ENCODE data around the gene MYO16.

The MYO16 gene

DNA sequence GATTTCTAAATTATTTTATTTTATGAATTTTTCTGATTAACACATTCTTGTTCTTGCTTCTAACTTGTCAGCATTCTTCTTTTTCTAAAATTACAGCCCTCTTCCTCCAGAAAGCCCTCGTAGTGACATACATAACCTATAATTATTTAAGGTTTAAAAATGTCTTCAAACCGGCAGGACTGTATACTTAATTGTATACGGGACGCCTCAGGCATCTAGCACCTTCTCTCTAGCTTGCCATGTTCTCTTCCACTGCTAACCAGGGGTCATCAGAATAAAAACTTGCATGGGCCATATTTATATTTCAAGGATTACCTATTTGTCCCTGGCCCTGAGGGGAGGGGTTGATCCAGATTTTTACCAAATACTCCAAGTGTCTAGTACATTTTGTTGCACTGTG lies 380.3 kb downstream of the MYO16 start:
- H3K27ac ChIP-seq (ENCODE audit: low read depth, low read length), result no peak overlapping the region
- no peak overlapping the region for H3K9ac ChIP-seq (ENCODE audit: low read depth, low read length)
- H3K4me1 ChIP-seq (ENCODE audit: insufficient read depth, low read length), result peaks cover 8% of the 10 kb centered on the region; the same call in 1 of the 2 replicates
- no peaks in the 10 kb centered on the region for H3K36me3 ChIP-seq (ENCODE audit: insufficient read depth, low read length)
- no peak overlapping the region for H3K4me3 ChIP-seq (ENCODE audit: low read length)
- no peaks in the 10 kb centered on the region for H3K9me3 ChIP-seq (ENCODE audit: insufficient read depth, low read depth, low read length)
- no peaks in the 10 kb centered on the region for H3K27me3 ChIP-seq (ENCODE audit: insufficient read depth, low read length)
- WGBS, result 98% methylated on average over 4 of the region's 4 CpGs

DNA sequence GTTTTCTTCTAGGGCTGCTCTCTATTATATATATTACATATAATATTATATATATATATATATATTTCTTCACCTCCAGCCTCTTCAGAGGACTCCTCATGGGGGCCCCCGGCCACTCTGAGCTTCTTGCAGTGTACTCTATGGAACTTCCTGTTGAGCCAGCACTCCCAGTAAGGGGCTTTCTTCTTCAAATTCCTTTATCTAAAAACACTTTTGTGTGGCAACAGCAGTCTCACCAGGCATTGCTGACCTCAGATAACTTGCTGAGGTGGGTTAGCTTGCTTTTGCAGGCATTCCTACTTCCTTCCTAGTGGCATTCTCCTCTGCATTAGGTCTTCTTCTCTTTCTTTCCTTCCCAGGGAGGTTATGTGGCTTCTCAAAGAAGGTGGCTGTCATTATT lies 381.5 kb downstream of the MYO16 start:
- H3K4me1 ChIP-seq (ENCODE audit: insufficient read depth, low read length), result peaks cover 8% of the 10 kb centered on the region; the same call in 1 of the 2 replicates
- H3K27ac ChIP-seq (ENCODE audit: low read depth, low read length), result peak overlapping the region; percentile 37; the same call in 1 of the 2 replicates
- 48% methylated on average over 1 of the region's 1 CpG for WGBS

DNA sequence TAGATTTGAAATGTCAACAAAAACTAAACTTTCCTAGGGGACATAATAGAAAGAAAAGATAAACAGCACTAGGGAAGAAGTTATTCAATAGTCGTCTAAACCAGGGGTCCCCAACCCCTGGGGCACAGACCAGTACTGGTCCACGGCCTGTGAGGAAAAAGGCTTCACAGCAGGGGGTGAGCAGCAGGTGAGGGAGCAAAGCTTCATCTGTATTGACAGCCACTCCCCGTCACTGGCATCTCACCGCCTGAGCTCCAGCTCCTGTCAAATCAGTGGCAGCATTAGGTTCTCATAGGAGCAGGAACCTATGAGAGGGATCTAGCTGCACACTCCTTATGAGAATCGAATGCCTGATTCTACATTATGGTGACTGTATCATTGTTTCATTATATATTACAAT lies 382.7 kb downstream of the MYO16 start:
- peaks cover 8% of the 10 kb centered on the region; the same call in 1 of the 2 replicates for H3K4me1 ChIP-seq (ENCODE audit: insufficient read depth, low read length)
- H3K27ac ChIP-seq (ENCODE audit: low read depth, low read length), result no peak overlapping the region
- H3K36me3 ChIP-seq (ENCODE audit: insufficient read depth, low read length), result no peaks in the 10 kb centered on the region
- WGBS, result 53% methylated on average over 4 of the region's 5 CpGs
- H3K27me3 ChIP-seq (ENCODE audit: insufficient read depth, low read length), result no peaks in the 10 kb centered on the region
- H3K9ac ChIP-seq (ENCODE audit: low read depth, low read length), result no peak overlapping the region
- no peak overlapping the region for H3K4me3 ChIP-seq (ENCODE audit: low read length)
- no peaks in the 10 kb centered on the region for H3K9me3 ChIP-seq (ENCODE audit: insufficient read depth, low read depth, low read length)

More for the DNA sequence above, 381.5 kb downstream of the MYO16 start:
- Histone ChIP-seq H3K9me3 (ENCODE audit: insufficient read depth, low read depth, low read length) (no peaks in the 10 kb centered on the region), H3K27me3 (ENCODE audit: insufficient read depth, low read length) (no peaks in the 10 kb centered on the region), H3K36me3 (ENCODE audit: insufficient read depth, low read length) (no peaks in the 10 kb centered on the region), H3K4me3 (ENCODE audit: low read length) (no peak overlapping the region), H3K9ac (ENCODE audit: low read depth, low read length) (no peak overlapping the region)

DNA sequence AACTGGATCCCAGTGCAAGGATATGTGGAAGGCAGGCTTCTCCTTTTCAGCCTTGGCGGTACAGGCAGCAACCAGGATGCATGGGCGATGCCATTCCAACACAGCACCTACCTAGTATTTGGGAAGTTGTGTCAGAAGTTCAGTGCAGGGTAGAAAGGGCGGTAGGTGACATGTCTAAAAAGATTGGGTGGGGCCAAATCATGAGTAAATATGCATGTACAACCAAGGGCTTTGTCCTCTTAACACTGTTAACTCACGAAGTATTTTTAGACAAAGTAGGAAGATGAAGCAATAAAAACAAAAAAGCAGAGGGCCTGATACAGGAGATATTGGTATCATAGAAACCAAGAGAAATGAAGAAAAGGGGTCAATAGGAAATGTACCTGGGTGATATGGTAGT lies 392.1 kb downstream of the MYO16 start:
- 71% methylated on average over 4 of the region's 4 CpGs for WGBS
- Histone ChIP-seq H3K4me3 (ENCODE audit: low read length) (no peak overlapping the region), H3K27me3 (ENCODE audit: insufficient read depth, low read length) (no peaks in the 10 kb centered on the region), H3K36me3 (ENCODE audit: insufficient read depth, low read length) (no peaks in the 10 kb centered on the region), H3K9me3 (ENCODE audit: insufficient read depth, low read depth, low read length) (0 out of 2 replicates have a peak, but pooled peaks cover 9% of the 10 kb centered on the region), H3K27ac (ENCODE audit: low read depth, low read length) (no peak overlapping the region), H3K4me1 (ENCODE audit: insufficient read depth, low read length) (no peaks in the 10 kb centered on the region), H3K9ac (ENCODE audit: low read depth, low read length) (no peak overlapping the region)

GRCh38 chr13:109024611-109025010 lies 395.2 kb downstream of the MYO16 start:
- Histone ChIP-seq H3K4me1 (ENCODE audit: insufficient read depth, low read length) (no peaks in the 10 kb centered on the region), H3K9ac (ENCODE audit: low read depth, low read length) (no peak overlapping the region), H3K27ac (ENCODE audit: low read depth, low read length) (no peak overlapping the region), H3K4me3 (ENCODE audit: low read length) (no peak overlapping the region), H3K27me3 (ENCODE audit: insufficient read depth, low read length) (no peaks in the 10 kb centered on the region), H3K9me3 (ENCODE audit: insufficient read depth, low read depth, low read length) (no peaks in the 10 kb centered on the region), H3K36me3 (ENCODE audit: insufficient read depth, low read length) (no peaks in the 10 kb centered on the region)
- 100% methylated on average over 1 of the region's 1 CpG for WGBS

- Histone ChIP-seq H3K9ac (ENCODE audit: low read depth, low read length) (no peak overlapping the region), H3K36me3 (ENCODE audit: insufficient read depth, low read length) (no peaks in the 10 kb centered on the region), H3K4me1 (ENCODE audit: insufficient read depth, low read length) (no peaks in the 10 kb centered on the region), H3K27ac (ENCODE audit: low read depth, low read length) (no peak overlapping the region), H3K9me3 (ENCODE audit: insufficient read depth, low read depth, low read length) (no peaks in the 10 kb centered on the region), H3K4me3 (ENCODE audit: low read length) (no peak overlapping the region), H3K27me3 (ENCODE audit: insufficient read depth, low read length) (no peaks in the 10 kb centered on the region)
- 80% methylated on average over 4 of the region's 4 CpGs for WGBS
These were observed 396.9 kb downstream of the MYO16 start for GRCh38 chr13:109026266-109026665.

- Histone ChIP-seq H3K4me3 (ENCODE audit: low read length) (no peak overlapping the region), H3K9ac (ENCODE audit: low read depth, low read length) (no peak overlapping the region), H3K36me3 (ENCODE audit: insufficient read depth, low read length) (no peaks in the 10 kb centered on the region), H3K4me1 (ENCODE audit: insufficient read depth, low read length) (no peaks in the 10 kb centered on the region), H3K9me3 (ENCODE audit: insufficient read depth, low read depth, low read length) (no peaks in the 10 kb centered on the region), H3K27me3 (ENCODE audit: insufficient read depth, low read length) (no peaks in the 10 kb centered on the region), H3K27ac (ENCODE audit: low read depth, low read length) (no peak overlapping the region)
- 91% methylated on average over 9 of the region's 9 CpGs for WGBS
These were observed 399.2 kb downstream of the MYO16 start for GRCh38 chr13:109028624-109029023.

- Histone ChIP-seq H3K4me3 (ENCODE audit: low read length) (no peak overlapping the region), H3K9me3 (ENCODE audit: insufficient read depth, low read depth, low read length) (no peaks in the 10 kb centered on the region), H3K27ac (ENCODE audit: low read depth, low read length) (no peak overlapping the region), H3K4me1 (ENCODE audit: insufficient read depth, low read length) (no peaks in the 10 kb centered on the region), H3K9ac (ENCODE audit: low read depth, low read length) (no peak overlapping the region), H3K27me3 (ENCODE audit: insufficient read depth, low read length) (no peaks in the 10 kb centered on the region), H3K36me3 (ENCODE audit: insufficient read depth, low read length) (no peaks in the 10 kb centered on the region)
- 93% methylated on average over 7 of the region's 7 CpGs for WGBS
These were observed 403.7 kb downstream of the MYO16 start for GRCh38 chr13:109033090-109033489.

DNA sequence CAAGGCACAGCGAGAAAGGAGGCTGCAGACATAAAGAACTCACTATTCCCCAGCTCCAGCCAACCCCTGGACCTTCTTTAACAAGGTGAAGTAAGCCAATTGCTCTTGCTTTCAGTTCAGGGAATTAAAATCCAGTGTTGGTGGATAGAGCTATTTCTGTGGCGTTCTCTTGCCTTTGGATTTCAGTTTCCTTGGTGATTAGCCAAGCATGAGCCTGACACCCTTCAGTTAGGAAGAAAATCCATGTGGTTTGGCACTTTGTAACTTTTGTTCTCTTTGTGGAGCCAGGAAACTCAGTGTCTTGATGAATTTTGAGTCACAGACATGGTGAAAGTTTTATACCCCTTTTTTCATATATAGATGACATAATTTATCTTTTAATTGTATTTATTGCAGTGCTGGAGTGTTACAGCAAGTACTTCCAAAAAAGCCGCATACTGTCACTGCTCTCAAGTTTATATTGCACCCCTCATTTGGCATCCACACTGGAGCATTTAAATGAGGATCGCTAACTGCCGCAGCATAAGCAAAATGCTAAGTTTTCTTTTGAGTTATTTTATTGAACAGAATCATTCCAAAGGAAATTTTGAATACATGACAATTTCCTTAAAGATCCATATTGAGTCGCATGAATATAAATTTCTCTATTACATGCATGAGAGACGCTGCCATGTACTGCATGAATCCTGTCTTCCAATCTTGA lies 406.8 kb downstream of the MYO16 start:
- Histone ChIP-seq H3K27me3 (ENCODE audit: insufficient read depth, low read length) (no peaks in the 10 kb centered on the region), H3K4me1 (ENCODE audit: insufficient read depth, low read length) (no peaks in the 10 kb centered on the region), H3K9me3 (ENCODE audit: insufficient read depth, low read depth, low read length) (no peaks in the 10 kb centered on the region), H3K4me3 (ENCODE audit: low read length) (no peak overlapping the region), H3K36me3 (ENCODE audit: insufficient read depth, low read length) (no peaks in the 10 kb centered on the region), H3K27ac (ENCODE audit: low read depth, low read length) (no peak overlapping the region), H3K9ac (ENCODE audit: low read depth, low read length) (no peak overlapping the region)
- 94% methylated on average over 5 of the region's 7 CpGs for WGBS

GRCh38 chr13:109043636-109044035 lies 414.2 kb downstream of the MYO16 start:
- Histone ChIP-seq H3K9ac (ENCODE audit: low read depth, low read length) (no peak overlapping the region), H3K4me3 (ENCODE audit: low read length) (no peak overlapping the region), H3K4me1 (ENCODE audit: insufficient read depth, low read length) (no peaks in the 10 kb centered on the region), H3K9me3 (ENCODE audit: insufficient read depth, low read depth, low read length) (no peaks in the 10 kb centered on the region), H3K36me3 (ENCODE audit: insufficient read depth, low read length) (no peaks in the 10 kb centered on the region), H3K27ac (ENCODE audit: low read depth, low read length) (no peak overlapping the region), H3K27me3 (ENCODE audit: insufficient read depth, low read length) (no peaks in the 10 kb centered on the region)
- WGBS, result 89% methylated on average over 3 of the region's 3 CpGs

DNA sequence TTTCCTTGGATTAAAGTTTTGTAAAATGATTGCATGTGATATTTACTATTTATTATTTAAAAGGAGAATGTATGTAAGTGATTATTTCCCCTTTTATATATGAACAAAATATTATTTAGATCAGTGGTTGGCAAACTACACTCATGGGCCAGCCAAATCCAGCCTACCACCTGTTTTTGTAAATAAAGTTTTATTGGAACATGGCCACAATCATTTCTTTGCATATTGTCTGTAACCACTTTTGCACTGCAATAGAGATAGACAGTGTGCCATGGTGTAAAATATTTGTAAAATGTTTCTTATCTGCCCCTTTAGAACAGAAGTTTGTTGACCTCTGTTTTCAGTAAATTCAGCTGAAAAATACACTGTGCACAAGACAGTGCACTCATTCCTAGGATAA lies 426.4 kb downstream of the MYO16 start:
- Histone ChIP-seq H3K27me3 (ENCODE audit: insufficient read depth, low read length) (no peaks in the 10 kb centered on the region), H3K9me3 (ENCODE audit: insufficient read depth, low read depth, low read length) (no peaks in the 10 kb centered on the region), H3K9ac (ENCODE audit: low read depth, low read length) (no peak overlapping the region), H3K27ac (ENCODE audit: low read depth, low read length) (no peak overlapping the region), H3K4me1 (ENCODE audit: insufficient read depth, low read length) (0 out of 2 replicates have a peak, but pooled peaks cover 2% of the 10 kb centered on the region), H3K4me3 (ENCODE audit: low read length) (no peak overlapping the region), H3K36me3 (ENCODE audit: insufficient read depth, low read length) (no peaks in the 10 kb centered on the region)

GRCh38 chr13:109058087-109058486 lies 428.7 kb downstream of the MYO16 start:
- Histone ChIP-seq H3K36me3 (ENCODE audit: insufficient read depth, low read length) (no peaks in the 10 kb centered on the region), H3K27me3 (ENCODE audit: insufficient read depth, low read length) (no peaks in the 10 kb centered on the region), H3K4me3 (ENCODE audit: low read length) (no peak overlapping the region), H3K9ac (ENCODE audit: low read depth, low read length) (no peak overlapping the region), H3K9me3 (ENCODE audit: insufficient read depth, low read depth, low read length) (no peaks in the 10 kb centered on the region), H3K27ac (ENCODE audit: low read depth, low read length) (no peak overlapping the region), H3K4me1 (ENCODE audit: insufficient read depth, low read length) (0 out of 2 replicates have a peak, but pooled peaks cover 2% of the 10 kb centered on the region)
- WGBS, result 72% methylated on average over 5 of the region's 5 CpGs

Data from HUES64 (cell line).